ENCODE measurements around the gene RGSL1.

Gene RGSL1

GRCh38 chr1:182552527-182552926, 102.6 kb downstream of the RGSL1 start:
- no peak for DNase-seq

DNA sequence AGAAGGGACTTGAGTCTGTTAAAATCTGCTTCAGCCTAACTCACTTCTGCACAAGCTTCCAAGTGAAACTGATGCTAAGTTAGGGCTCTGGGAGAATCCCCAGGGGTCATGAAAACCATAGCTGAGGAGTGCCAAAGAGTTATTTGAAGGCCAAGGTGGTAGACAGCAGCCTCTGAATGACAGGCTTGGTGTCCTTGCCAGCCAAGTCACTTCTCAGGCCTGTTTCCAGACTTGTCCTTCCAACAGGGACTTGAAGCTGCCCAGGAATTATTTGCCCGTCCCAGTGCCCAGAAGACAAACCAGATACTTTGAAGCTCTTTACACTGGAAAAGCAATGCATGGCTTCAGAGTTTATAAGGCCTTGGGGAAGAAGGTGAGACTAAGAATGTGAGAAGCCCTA, 105.5 kb downstream of the RGSL1 start:
- no peak for DNase-seq

GRCh38 chr1:182556279-182556678, 106.3 kb downstream of the RGSL1 start:
- no peak for DNase-seq

- no peak for DNase-seq
Measured at GRCh38 chr1:182560392-182560984, 110.5 kb downstream of the RGSL1 start.

- DNase-seq, result no peak
Measured at GRCh38 chr1:182561456-182561855, 111.5 kb downstream of the RGSL1 start.

GRCh38 chr1:182563095-182563494, 113.1 kb downstream of the RGSL1 start:
- DNase-seq, result no peak

GRCh38 chr1:182564406-182565004, 114.6 kb downstream of the RGSL1 start:
- no peak for DNase-seq

- no peak for DNase-seq
Measured at GRCh38 chr1:182565537-182565936, 115.6 kb downstream of the RGSL1 start.

DNA sequence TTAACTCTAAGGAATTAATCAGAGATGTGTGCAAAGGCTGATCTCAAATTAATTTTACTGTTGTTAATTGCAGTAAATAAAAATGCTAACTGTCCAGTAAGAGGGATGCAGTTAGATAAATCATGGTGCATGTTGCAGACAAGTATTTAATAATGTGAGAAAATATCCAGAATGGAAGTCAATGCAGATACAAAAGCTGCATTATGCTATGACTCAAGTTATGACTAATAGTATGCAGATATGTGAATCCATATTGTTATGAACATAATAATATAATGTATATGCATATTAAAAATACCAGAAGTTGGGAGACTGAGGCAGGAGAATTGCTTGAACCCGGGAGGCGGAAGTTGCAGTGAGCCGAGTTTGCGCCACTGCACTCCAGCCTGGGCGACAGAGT, 117.7 kb downstream of the RGSL1 start:
- no peak for DNase-seq

- no peak for DNase-seq
Measured at GRCh38 chr1:182568647-182569284, 118.8 kb downstream of the RGSL1 start.

GRCh38 chr1:182569939-182570610, 120.1 kb downstream of the RGSL1 start:
- DNase-seq, result no peak

- DNase-seq, result no peak
Measured at GRCh38 chr1:182570611-182570970, 120.6 kb downstream of the RGSL1 start.

- no peak for DNase-seq
Measured at GRCh38 chr1:182574156-182574555, 124.2 kb downstream of the RGSL1 start.

DNA sequence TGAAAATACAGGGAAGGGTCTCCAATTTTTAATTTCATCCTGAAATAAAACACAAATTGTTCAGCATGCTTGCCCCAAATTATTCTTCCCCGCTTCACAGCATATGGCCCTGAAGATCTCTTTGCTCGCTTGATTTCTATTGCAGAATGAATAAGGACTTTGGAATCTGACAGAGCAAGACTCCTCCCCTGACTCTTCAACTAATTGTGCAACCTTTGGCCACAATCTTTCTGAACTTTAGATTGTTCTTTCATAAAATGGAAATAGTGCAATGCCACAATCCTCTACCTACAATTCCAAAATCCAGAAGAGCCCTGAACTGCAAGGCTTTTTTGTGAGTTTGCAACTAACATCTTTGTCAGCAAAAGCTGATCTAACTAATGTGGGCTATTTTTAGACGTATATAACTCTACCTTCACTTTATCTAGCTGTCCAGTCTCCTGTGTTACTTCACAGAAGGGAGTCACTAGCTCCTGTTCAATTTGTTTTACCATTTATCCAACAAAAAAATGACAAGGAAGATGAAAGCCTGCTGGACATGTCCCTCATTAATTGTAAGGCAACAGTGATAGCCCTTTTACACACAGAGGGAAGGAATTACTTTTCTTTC, 125.7 kb downstream of the RGSL1 start:
- DNase-seq, result no peak

DNA sequence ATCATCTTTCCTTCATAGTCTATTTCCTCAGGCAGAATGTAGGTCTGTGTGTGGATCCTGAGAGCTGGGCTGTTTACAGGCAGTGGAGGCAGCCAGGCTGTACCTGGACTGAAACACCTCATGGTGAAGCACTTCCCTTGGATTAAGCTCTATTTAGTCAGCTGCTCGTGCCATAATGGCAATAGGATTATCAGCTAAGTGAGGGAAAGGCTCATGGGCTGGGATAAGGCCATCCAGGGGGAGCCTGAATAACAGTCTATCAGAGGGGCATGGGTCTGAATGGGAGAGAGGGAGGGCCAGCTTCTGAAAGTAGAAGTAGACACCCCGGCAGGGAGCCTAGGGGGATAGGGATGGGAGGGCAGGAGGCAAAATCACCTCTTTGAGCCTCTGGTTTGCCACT, 130.8 kb downstream of the RGSL1 start:
- DNase-seq, result no peak

GRCh38 chr1:182584746-182585145, 134.8 kb downstream of the RGSL1 start:
- DNase-seq, result no peak

DNA sequence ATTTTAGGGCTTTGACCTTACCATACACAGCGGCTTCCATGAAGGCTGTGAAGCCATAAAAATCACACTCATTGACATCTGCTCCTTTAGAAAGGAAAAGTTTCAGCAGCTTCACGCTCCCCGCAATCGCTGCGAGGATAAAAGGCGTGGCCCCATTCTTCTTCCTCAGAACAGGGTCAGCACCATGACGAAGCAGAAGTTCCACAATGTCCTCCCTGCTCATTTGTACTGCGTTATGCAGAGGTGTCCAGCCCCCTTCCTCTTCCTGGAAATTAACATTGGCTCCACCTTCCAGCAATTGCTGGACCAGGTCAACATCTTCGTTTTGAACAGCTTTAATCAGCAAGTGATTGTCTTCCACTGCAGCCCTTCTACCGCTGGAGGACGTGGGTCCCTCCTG, 136.4 kb downstream of the RGSL1 start:
- DNase-seq, result no peak

GRCh38 chr1:182587093-182587492, 137.1 kb downstream of the RGSL1 start:
- DNase-seq, result no peak

DNA sequence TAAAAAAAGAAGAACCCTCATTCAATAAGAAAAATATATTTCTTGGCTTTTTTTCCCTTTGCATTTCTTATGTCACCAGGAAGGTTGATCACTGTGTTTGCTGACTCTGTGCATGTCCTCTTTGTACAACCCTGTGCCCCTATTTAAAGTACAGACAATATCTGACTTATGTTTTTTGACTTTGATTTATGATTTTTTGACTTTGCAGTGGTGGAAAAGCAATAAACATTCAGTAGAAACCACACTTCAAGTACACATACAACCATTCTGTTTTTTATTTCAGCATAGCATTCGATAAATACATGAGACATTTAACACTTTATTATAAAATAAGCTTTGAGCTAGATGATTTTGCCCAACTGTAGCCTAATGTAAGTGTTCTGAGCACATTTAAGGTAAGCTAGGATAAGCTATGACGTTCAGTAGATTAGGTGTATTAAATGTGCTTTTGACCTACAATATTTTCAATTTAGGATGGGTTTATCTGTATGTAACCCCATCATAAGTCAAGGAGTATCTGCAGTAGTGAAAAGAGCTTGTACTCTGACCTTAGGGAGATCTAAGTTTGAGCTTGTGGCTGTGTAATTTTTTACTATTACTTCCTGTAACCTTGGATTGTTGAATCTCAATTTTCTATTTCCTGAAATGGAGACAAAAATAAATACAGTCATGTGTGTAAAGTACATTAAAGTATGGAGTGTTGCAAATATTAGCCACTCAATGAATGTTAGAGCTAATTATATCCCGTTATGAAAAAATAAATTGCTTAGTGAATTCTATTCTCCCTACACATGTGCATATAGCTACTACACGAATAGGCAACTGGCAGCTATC, 137.9 kb downstream of the RGSL1 start:
- no peak for DNase-seq

DNA sequence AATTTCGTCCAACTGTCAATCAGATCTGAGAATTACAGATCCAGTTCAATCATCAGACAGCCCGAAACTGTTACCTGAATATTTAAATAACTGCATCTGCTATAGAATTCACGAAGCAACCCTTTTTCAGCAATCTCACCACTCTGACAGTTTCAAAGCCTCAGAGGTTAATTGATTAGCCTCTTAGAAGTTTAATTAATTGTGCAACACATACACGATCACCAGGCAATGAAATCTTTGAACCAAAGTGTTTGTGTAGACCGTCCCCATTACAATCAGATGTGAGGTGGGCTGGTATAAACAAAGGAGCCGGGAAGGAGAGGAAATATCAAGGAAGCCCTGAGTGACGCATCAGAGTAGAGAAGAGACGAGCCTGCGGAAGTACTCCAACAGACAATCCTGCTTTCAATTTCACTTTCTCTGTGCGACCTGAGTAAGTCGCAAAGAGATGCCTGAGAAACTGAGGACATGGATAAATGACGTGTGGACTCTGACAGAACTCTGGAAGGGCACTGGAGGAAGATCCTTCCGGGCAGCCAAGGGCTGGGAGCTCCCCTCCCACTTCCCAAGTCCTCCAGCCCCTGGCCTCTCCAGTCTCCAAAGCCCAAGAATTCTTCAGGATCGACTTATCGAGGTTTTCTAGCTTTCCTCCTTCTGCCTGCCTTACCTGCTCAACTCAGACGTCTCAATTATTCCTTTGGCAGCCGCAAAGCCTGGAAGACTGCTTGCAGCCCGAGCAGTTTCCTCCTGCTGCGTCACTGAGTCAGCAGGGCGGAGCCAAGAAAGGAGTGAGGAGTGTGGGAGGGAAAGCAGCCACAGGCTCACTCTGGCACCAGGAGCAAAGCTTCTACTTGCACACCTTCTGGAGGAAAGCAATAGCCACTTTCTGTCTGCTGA, 138.8 kb downstream of the RGSL1 start, which contains the start of gene RNASEL:
TSS of gene RNASEL (minus strand) at position 757 of the 897 bp plus-strand sequence. CDS start 2,450 bp downstream, outside the sequence.
- peak; percentile 68 for DNase-seq

- no peak for DNase-seq
Measured at GRCh38 chr1:182589520-182589919, 139.6 kb downstream of the RGSL1 start.

DNA sequence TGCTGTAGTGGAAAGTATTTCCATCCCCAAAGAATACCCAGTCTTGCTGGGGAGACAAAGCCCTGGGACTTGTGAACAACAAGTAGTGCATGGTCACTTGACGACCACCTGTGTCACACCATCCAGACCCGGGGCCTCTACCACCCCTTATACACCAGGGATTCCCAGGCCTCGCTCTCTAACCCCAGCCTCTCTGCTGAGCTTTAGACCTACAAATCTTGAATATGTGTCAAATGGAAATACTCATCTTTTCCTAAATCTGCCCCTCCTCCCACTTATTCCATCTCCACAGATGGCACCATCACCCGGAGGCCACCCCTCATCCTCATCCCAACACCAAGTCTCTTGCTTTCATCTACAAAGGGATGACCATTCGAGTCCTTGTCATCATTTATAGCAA, 140.0 kb downstream of the RGSL1 start:
- DNase-seq, result no peak
